Kidney epithelial cell (primary cell): ENCODE measurements around the gene B3GALT4. TPM values are rescaled to one million over a fixed set of nuclear protein-coding genes. Genes with fewer than 3 reads are reported as not detected.

Experiments used
- DNase-seq: peaks from one replicate; pipeline ENCODE4 v3.0.0-alpha.2; 2010; ENCODE audit warnings: low read depth
- H3K27me3 ChIP-seq: 2 replicates; pipeline ENCODE4 v1.6.0; 2011; ENCODE audit warnings: low read length; ENCODE audit not compliant: control insufficient read depth, insufficient read depth
- H3K36me3 ChIP-seq: 2 replicates; pipeline ENCODE4 v1.5.1; 2011; ENCODE audit warnings: low read length; ENCODE audit not compliant: control insufficient read depth, insufficient read depth
- H3K4me3 ChIP-seq: 2 replicates; pipeline ENCODE4 v1.5.1; 2011; ENCODE audit warnings: low read depth, mild to moderate bottlenecking, control low read depth, low read length
- CTCF ChIP-seq: IDR thresholded peaks from 2 replicates; pipeline ENCODE4 v1.5.1; 2011; ENCODE audit warnings: mild to moderate bottlenecking, moderate library complexity, low read length, control low read depth, inconsistent platforms; ENCODE audit not compliant: insufficient read depth, poor library complexity, severe bottlenecking
- total RNA-seq: library from RNA; depleted of rRNA; stranded (reverse); fragments of >200 nt; gene quantifications from 2 replicates; pipeline ENCODE4 v1.2.3, GENCODE V29; 2015

B3GALT4 gene
- total RNA-seq, 1 donor from 2014 or later = 1.4 TPM

DNA sequence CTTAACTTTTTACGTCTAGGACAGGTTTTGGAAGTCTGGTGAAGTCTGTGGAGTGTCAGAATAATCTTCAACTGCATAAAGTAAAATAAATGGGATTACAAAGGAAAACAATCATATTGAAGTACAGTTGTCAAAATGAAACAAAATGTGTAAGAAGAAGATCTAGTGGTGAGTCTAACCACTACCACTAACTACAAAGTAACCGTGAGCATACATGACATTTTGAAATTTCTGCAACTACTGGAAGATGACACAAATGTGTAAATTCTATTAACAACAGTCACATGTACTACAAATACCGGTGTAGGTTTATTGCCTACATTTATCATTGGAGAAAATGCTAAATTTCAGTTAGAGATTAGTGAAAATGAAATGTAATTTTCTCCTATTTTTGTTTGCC lies 35.0 kb upstream of the B3GALT4 start:
- H3K27me3 ChIP-seq = peaks cover 2% of the 10 kb centered on the region
- H3K36me3 ChIP-seq = no peaks in the 10 kb centered on the region
- H3K4me3 ChIP-seq = no peak overlapping the region
- DNase-seq = no peak
- TF ChIP-seq CTCF = no peak

DNA sequence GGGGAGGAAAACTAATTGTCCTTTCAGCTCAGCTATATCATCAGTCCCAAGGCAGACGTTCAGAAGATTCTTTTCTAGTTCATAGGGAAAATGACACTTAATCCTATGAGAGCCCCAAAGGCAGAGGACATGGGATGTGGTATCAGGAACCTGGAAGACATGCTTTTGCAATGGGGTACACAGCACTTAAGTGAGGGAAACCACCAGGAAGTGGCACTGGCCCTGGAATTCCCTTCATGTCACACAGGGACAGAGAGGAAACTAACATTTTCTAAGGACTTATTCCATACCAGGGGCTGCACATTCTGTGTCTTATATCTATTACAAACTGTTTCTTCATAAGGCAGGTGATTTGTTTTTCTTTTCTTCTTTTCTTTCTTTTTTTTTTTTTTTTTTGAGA lies 33.4 kb upstream of the B3GALT4 start:
- no peak overlapping the region for H3K4me3 ChIP-seq
- no peak for TF ChIP-seq CTCF

DNA sequence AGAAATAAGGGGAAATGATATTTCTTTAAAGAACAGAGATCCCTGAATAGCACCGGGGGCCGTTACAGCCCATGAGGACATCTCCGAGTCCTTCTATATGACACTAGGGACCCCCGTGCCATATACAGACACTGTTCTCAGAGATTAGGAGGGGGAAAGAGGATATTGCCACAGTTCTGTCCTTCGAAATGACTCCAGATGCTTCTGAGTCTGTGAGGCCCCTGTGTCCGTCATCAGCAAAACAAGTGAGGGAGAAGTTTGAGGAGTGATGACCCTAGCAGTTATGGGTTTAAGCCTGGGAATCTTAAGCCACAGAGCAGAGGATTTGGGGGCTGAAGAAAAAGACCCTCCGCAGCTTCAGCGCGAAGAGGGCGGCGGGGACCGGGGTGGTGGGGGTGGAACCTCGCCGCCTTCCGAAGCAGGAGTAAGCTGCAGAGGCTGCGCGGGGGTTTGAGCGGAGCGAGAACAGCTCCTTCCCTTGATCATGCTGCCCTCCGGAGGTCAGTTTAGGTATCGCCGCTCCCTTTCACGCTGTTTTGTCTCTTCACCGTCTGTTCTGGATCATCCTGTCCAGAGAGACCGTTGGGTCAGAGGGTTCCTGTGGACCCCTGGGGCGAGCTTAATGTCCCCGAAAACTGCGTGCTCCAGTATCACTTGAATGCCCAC lies 28.8 kb upstream of the B3GALT4 start:
- Histone ChIP-seq H3K27me3 (peaks cover 2% of the 10 kb centered on the region), H3K36me3 (no peaks in the 10 kb centered on the region), H3K4me3 (peak overlapping the region; percentile 34)
- peak; percentile 93 for TF ChIP-seq CTCF
- no peak for DNase-seq

More for the DNA sequence above, 33.4 kb upstream of the B3GALT4 start:
- Histone ChIP-seq H3K27me3 (peaks cover 2% of the 10 kb centered on the region), H3K36me3 (no peaks in the 10 kb centered on the region)
- DNase-seq = no peak

DNA sequence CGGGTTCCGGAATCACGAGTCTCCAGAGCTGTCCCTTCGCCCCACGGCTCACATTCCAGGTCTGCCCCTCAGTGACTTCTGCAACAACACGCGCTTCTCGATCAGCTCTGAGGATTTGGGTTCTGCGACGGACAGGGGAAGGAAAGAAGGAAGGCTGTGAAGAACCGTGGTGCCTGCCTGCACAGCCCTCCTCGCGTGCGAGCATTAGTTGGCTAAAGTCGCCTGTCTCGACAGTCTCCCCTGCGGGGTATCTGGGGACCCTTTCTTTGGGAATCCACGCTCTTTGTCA lies 28.3 kb upstream of the B3GALT4 start:
- peaks cover 2% of the 10 kb centered on the region for H3K27me3 ChIP-seq
- no peak for TF ChIP-seq CTCF
- peak overlapping the region; percentile 34 for H3K4me3 ChIP-seq
- H3K36me3 ChIP-seq = no peaks in the 10 kb centered on the region
- DNase-seq = no peak

DNA sequence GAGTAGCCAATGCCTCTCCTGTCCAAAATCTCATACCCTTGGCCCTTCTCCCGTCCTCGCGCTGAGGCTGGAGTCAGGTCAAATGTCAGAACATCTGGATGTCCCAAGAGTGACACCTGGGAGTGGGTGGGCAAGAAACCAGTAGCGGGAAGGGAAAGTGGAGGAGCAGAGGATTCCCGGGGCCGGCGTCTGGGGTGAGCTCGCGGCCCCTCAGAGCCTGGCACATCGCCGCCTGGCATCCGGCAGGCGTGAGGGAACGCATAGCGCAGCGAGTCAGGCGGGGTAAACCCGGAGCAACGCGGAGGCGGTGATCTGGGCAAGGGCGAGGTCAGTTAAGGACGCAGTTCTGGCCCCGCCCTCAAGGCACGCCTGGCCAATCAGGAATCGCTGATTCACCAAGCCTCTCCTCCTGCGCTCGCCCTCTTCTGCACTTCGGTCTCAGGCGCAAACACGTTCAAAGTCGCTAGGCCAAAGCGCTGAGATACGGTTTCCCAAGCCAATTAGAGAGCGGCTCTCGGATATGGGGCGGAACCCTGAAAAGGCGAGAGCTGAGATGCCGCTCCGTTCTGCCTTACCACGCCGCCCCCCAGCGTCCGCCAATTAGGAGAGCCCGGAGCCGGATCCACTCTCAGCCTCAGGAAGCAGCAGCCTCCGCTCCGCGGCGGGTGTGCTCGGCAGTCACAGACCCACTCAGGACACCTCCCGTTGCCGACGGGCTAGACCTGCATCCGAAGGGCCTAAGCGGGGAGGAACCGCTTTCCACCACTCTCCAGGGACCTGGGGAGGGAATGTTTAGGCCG lies 27.8 kb upstream of the B3GALT4 start:
- DNase-seq = peak; percentile 94
- Histone ChIP-seq H3K27me3 (no peaks in the 10 kb centered on the region), H3K36me3 (no peaks in the 10 kb centered on the region), H3K4me3 (peak overlapping the region; percentile 49)
- TF ChIP-seq CTCF = peak; percentile 19
